GM12872 (cell line): ENCODE results near the gene HOXB4.

Experiments used
- TF ChIP-seq, protein P1 (sequence below): IDR thresholded peaks from 3 replicates; pipeline ENCODE4 v1.5.1; 2011; ENCODE audit warnings: low read depth, mild to moderate bottlenecking, low read length, moderate library complexity; ENCODE audit not compliant: insufficient read depth

The HOXB4 gene

GRCh38 chr17:48528936-48529682 is 49.0 kb downstream of the HOXB4 start:
- TF ChIP-seq, protein P1, sequence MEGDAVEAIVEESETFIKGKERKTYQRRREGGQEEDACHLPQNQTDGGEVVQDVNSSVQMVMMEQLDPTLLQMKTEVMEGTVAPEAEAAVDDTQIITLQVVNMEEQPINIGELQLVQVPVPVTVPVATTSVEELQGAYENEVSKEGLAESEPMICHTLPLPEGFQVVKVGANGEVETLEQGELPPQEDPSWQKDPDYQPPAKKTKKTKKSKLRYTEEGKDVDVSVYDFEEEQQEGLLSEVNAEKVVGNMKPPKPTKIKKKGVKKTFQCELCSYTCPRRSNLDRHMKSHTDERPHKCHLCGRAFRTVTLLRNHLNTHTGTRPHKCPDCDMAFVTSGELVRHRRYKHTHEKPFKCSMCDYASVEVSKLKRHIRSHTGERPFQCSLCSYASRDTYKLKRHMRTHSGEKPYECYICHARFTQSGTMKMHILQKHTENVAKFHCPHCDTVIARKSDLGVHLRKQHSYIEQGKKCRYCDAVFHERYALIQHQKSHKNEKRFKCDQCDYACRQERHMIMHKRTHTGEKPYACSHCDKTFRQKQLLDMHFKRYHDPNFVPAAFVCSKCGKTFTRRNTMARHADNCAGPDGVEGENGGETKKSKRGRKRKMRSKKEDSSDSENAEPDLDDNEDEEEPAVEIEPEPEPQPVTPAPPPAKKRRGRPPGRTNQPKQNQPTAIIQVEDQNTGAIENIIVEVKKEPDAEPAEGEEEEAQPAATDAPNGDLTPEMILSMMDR = no peak

GRCh38 chr17:48528153-48528935 is 49.8 kb downstream of the HOXB4 start:
- TF ChIP-seq, protein P1 = no peak

DNA sequence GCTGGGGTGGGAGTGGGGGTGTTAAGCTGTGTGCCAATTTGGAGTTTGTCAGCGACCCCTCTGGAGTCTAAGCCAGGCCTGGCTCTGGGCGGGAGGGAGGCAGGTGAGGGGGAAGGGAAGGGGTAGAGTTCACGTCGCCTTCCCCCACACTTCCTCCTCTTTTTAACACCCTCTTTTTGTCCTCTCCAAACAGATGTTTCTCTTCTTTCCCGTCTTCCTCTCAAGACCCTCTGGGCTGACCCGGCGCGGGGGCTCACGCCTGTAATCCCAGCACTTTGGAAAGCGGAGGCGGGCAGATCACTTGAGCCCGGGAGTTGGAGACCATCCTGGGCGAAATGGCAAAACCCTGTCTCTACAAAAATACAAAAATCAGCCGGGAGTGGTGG is 50.6 kb downstream of the HOXB4 start:
- TF ChIP-seq, protein P1 = no peak

GRCh38 chr17:48526608-48527546 is 51.3 kb downstream of the HOXB4 start:
- TF ChIP-seq, protein P1 = no peak
